PC-3 (cell line): ENCODE results near the gene CTDNEP1.

Experiments used
- EZH2 ChIP-seq: fragments of 300-600 bp; sonication (generic); IDR thresholded peaks from one replicate; pipeline ENCODE4 v1.6.1; 2017; ENCODE audit warnings: antibody characterized with exemption, mild to moderate bottlenecking, low read length; ENCODE audit not compliant: unreplicated experiment
- TF ChIP-seq, protein P1 (sequence below): fragments of 300-600 bp; sonication (generic); conservative IDR thresholded peaks from 2 replicates; pipeline ENCODE4 v1.5.1; 2017; ENCODE audit warnings: antibody characterized with exemption, low read depth, mild to moderate bottlenecking, low read length

DNA sequence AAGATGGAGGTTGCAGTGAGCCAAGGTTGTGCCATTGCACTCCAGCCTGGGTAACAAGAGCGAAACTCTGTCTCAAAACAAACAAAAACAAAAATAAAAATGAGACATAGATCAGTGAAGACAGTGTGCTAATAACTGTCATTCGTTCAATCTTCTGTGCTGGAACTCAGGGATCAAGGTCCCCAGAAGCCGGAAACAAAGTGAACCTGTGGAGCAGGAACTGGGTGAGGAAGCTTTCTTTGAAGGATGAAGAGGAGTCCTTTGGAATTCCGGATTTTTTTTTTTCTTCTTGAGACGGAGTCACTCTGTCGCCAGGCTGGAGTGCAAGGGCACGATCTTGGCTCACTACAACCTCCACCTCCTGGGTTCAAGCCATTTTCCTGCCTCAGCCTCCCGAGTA lies 27.9 kb upstream of the CTDNEP1 start:
- TF ChIP-seq, protein P1, sequence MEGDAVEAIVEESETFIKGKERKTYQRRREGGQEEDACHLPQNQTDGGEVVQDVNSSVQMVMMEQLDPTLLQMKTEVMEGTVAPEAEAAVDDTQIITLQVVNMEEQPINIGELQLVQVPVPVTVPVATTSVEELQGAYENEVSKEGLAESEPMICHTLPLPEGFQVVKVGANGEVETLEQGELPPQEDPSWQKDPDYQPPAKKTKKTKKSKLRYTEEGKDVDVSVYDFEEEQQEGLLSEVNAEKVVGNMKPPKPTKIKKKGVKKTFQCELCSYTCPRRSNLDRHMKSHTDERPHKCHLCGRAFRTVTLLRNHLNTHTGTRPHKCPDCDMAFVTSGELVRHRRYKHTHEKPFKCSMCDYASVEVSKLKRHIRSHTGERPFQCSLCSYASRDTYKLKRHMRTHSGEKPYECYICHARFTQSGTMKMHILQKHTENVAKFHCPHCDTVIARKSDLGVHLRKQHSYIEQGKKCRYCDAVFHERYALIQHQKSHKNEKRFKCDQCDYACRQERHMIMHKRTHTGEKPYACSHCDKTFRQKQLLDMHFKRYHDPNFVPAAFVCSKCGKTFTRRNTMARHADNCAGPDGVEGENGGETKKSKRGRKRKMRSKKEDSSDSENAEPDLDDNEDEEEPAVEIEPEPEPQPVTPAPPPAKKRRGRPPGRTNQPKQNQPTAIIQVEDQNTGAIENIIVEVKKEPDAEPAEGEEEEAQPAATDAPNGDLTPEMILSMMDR, result no peak
- no peak for TF ChIP-seq EZH2
